ENCODE measurements around the gene SS18L1.

DNA sequence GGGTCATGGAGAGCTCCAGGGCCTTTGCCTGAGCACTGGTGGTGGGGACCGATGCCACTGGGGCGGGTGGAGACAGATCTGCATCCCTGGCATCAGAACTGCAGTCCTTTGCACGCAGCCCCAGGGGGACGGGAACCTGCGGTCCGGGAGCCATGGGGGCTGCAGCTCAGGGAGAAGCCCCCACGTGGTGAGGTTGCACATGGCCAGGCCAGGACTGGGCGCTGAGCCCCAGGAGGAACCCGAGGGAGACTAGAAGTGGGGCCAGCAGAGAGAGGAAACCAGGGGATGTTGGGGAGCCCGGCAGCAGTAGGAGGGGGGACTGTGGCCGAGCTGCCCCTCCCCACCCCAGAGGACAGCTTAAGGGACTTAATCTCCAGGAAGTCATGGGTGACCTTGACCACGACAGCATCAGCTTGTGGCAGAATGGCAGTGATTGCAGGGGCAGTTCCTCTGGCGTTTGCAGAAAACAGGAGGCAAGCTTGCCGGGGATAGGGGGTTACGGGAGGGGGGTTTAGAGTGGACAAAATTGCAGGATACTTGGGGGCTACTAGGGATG, 39.3 kb upstream of the SS18L1 start:
- TF ChIP-seq EZH2phosphoT487 (IDR thresholded peaks at IDR 0.05; ENCODE audit: borderline replicate concordance, low read length) = no peak
- TF ChIP-seq, protein P1, sequence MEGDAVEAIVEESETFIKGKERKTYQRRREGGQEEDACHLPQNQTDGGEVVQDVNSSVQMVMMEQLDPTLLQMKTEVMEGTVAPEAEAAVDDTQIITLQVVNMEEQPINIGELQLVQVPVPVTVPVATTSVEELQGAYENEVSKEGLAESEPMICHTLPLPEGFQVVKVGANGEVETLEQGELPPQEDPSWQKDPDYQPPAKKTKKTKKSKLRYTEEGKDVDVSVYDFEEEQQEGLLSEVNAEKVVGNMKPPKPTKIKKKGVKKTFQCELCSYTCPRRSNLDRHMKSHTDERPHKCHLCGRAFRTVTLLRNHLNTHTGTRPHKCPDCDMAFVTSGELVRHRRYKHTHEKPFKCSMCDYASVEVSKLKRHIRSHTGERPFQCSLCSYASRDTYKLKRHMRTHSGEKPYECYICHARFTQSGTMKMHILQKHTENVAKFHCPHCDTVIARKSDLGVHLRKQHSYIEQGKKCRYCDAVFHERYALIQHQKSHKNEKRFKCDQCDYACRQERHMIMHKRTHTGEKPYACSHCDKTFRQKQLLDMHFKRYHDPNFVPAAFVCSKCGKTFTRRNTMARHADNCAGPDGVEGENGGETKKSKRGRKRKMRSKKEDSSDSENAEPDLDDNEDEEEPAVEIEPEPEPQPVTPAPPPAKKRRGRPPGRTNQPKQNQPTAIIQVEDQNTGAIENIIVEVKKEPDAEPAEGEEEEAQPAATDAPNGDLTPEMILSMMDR (conservative IDR thresholded peaks at IDR 0.05; ENCODE audit: low read depth, low read length) = no peak
- no peak for TF ChIP-seq EZH2 (IDR thresholded peaks at IDR 0.05; ENCODE audit: low read length, unreplicated experiment)
